Measurements from ENCODE around the gene APOBEC3A. TPM values are rescaled to one million over a fixed set of nuclear protein-coding genes. Genes with fewer than 3 reads are reported as not detected.

APOBEC3A gene
- polyA plus RNA-seq, 1 donor (not counting 4 experiments of a cell fraction or from before 2014, with no cell fraction given) = 0.50 TPM

DNA sequence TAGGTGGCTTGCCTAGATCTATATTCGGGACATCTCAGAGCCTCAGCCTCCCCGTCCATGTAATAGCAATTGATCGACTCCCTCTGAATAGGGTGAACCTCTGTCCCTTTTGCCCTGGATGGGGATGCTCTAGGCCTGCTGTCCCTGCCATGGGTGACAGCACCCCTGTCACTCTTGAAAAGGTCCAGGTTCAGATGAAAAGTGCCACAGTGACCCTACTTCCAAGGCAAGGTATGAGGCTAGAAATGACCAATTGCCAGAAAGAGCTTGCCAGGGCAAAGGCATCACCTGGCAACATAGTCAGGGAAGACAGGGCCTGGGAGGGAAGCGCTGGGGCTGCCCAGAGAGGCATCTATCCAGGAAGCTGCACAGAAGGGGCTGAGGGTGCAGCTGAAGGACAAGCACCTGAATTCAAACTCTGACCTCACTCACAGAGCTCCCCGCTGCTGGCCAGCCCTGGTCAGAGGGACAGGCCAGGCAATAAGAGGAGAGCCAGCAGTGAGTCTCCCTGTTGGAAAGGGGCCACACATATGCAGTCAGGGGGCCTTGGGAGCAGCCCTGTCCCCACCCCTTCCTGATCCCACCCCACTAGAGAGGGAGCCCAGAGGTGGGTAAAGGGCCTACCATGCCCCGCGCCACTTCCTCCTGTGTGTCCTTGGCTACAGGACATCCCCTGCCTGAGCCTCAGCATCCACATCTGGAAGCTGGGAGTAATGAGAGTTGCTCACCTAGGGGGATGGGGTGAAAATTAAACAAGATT lies 9.0 kb upstream of the APOBEC3A start:
- H3K36me3 ChIP-seq (ENCODE audit: control insufficient read depth in 2 of 2, extremely low read depth in 1 of 2, insufficient read depth in 2 of 2, low read length in 2 of 2) = no peaks in the 10 kb centered on the region
- no peaks in the 10 kb centered on the region for H3K79me2 ChIP-seq (ENCODE audit: control insufficient read depth, insufficient read depth, low read length)
- FAIRE-seq = no peak
- H3K4me2 ChIP-seq (ENCODE audit: control insufficient read depth, extremely low read depth, insufficient read depth, low read depth, low read length) = no peak overlapping the region
- H3K9ac ChIP-seq (ENCODE audit: control insufficient read depth, extremely low read depth, insufficient read depth, low read length) = no peak overlapping the region
- no peak overlapping the region for H3K4me3 ChIP-seq (ENCODE audit: control insufficient read depth in 2 of 3, extremely low read depth in 1 of 3, insufficient read depth in 2 of 3, low read depth in 1 of 3, low read length in 3 of 3)
- H3K9me1 ChIP-seq (ENCODE audit: control insufficient read depth, extremely low read depth, insufficient read depth, low read length) = no peaks in the 10 kb centered on the region
- peaks cover 30% of the 10 kb centered on the region for H3K27me3 ChIP-seq (ENCODE audit: control insufficient read depth, extremely low read depth, insufficient read depth, low read length)
- no peak overlapping the region for H2AFZ ChIP-seq (ENCODE audit: control insufficient read depth, low read length)
- H4K20me1 ChIP-seq (ENCODE audit: control insufficient read depth, extremely low read depth, insufficient read depth, low read length) = no peaks in the 10 kb centered on the region
- TF ChIP-seq EZH2 (IDR thresholded peaks at IDR 0.05; ENCODE audit: low read length) = no peak
- TF ChIP-seq, protein P1, sequence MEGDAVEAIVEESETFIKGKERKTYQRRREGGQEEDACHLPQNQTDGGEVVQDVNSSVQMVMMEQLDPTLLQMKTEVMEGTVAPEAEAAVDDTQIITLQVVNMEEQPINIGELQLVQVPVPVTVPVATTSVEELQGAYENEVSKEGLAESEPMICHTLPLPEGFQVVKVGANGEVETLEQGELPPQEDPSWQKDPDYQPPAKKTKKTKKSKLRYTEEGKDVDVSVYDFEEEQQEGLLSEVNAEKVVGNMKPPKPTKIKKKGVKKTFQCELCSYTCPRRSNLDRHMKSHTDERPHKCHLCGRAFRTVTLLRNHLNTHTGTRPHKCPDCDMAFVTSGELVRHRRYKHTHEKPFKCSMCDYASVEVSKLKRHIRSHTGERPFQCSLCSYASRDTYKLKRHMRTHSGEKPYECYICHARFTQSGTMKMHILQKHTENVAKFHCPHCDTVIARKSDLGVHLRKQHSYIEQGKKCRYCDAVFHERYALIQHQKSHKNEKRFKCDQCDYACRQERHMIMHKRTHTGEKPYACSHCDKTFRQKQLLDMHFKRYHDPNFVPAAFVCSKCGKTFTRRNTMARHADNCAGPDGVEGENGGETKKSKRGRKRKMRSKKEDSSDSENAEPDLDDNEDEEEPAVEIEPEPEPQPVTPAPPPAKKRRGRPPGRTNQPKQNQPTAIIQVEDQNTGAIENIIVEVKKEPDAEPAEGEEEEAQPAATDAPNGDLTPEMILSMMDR (optimal IDR thresholded peaks at IDR 0.05 in 1 of 3, IDR thresholded peaks at IDR 0.05 in 1 of 3, conservative IDR thresholded peaks at IDR 0.05 in 1 of 3; ENCODE audit: extremely low read depth in 1 of 3, insufficient read depth in 2 of 3, low read length in 3 of 3) = no peak
- no peak for DNase-seq (ENCODE audit: low read depth, low spot score)
- no peak overlapping the region for H3K27ac ChIP-seq (ENCODE audit: control insufficient read depth, insufficient read depth, low read length)
- H3K4me1 ChIP-seq (ENCODE audit: control insufficient read depth, extremely low read depth, insufficient read depth, low read length) = no peaks in the 10 kb centered on the region
- dilution Hi-C loops (cut with MboI; ENCODE audit: extremely low pct_ligation_motif_present, low sequenced_read_pairs) = no loop called here
- no peaks in the 10 kb centered on the region for H3K9me3 ChIP-seq (ENCODE audit: control insufficient read depth, low read depth, low read length)

DNA sequence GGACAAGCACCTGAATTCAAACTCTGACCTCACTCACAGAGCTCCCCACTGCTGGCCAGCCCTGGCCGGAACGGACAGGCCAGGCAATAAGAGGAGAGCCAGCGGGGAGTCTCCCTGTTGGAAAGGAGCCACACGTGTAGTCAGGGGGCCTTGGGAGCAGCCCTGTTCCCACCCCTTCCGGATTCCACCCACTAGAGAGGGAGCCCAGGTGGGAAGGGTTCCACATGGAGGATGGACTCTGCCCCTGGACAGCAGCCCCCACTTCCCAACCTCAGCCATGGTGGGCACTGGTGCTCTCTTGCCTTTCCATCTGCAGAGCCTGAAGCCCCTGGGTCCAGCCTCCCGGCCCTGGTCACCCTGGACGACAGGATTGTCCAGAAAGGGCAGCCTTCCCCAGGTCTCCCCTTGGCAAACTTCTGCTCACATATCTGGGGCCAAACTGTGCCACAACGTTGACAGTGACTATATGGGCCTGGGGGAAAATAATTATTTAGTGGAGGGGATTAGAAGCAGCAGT lies 7.5 kb upstream of the APOBEC3A start:
- no peak for DNase-seq (ENCODE audit: low read depth, low spot score)
- TF ChIP-seq, protein P1 (optimal IDR thresholded peaks at IDR 0.05 in 1 of 3, IDR thresholded peaks at IDR 0.05 in 1 of 3, conservative IDR thresholded peaks at IDR 0.05 in 1 of 3; ENCODE audit: extremely low read depth in 1 of 3, insufficient read depth in 2 of 3, low read length in 3 of 3) = no peak
- H3K9me3 ChIP-seq (ENCODE audit: control insufficient read depth, low read depth, low read length) = no peaks in the 10 kb centered on the region

More for the DNA sequence above, 7.5 kb upstream of the APOBEC3A start:
- Histone ChIP-seq H4K20me1 (ENCODE audit: control insufficient read depth, extremely low read depth, insufficient read depth, low read length) (no peaks in the 10 kb centered on the region), H3K36me3 (ENCODE audit: control insufficient read depth in 2 of 2, extremely low read depth in 1 of 2, insufficient read depth in 2 of 2, low read length in 2 of 2) (no peaks in the 10 kb centered on the region), H3K4me1 (ENCODE audit: control insufficient read depth, extremely low read depth, insufficient read depth, low read length) (no peaks in the 10 kb centered on the region), H3K27me3 (ENCODE audit: control insufficient read depth, extremely low read depth, insufficient read depth, low read length) (peaks cover 35% of the 10 kb centered on the region), H3K27ac (ENCODE audit: control insufficient read depth, insufficient read depth, low read length) (no peak overlapping the region), H3K9ac (ENCODE audit: control insufficient read depth, extremely low read depth, insufficient read depth, low read length) (no peak overlapping the region), H3K79me2 (ENCODE audit: control insufficient read depth, insufficient read depth, low read length) (no peaks in the 10 kb centered on the region), H3K4me3 (ENCODE audit: control insufficient read depth in 2 of 3, extremely low read depth in 1 of 3, insufficient read depth in 2 of 3, low read depth in 1 of 3, low read length in 3 of 3) (no peak overlapping the region), H3K4me2 (ENCODE audit: control insufficient read depth, extremely low read depth, insufficient read depth, low read depth, low read length) (no peak overlapping the region), H3K9me1 (ENCODE audit: control insufficient read depth, extremely low read depth, insufficient read depth, low read length) (no peaks in the 10 kb centered on the region), H2AFZ (ENCODE audit: control insufficient read depth, low read length) (no peak overlapping the region)
- dilution Hi-C loops (cut with MboI; ENCODE audit: extremely low pct_ligation_motif_present, low sequenced_read_pairs) = no loop called here
- no peak for FAIRE-seq

Data from keratinocyte (primary cell).